Measurements from ENCODE around the gene SEPTIN5.

DNA sequence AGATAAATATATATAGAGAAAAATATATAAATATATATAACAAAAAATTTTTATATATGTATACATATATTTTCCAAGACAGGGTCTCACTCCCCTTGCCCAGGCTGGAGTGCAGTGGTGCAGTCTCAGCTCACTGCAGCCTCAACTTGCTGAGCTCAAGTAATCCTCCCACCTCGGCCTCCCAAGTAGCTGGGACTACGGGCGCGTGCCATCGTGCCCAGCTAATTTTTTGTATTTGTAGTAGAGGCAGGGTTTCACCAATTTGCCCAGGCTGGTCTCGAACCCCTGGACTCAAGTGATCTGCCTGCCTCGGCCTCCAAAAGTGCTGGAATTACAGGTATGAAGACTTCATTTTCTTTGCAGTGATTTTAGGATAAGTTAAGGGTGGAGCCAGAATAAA lies 38.9 kb upstream of the SEPTIN5 start:
- TF ChIP-seq, protein P1, sequence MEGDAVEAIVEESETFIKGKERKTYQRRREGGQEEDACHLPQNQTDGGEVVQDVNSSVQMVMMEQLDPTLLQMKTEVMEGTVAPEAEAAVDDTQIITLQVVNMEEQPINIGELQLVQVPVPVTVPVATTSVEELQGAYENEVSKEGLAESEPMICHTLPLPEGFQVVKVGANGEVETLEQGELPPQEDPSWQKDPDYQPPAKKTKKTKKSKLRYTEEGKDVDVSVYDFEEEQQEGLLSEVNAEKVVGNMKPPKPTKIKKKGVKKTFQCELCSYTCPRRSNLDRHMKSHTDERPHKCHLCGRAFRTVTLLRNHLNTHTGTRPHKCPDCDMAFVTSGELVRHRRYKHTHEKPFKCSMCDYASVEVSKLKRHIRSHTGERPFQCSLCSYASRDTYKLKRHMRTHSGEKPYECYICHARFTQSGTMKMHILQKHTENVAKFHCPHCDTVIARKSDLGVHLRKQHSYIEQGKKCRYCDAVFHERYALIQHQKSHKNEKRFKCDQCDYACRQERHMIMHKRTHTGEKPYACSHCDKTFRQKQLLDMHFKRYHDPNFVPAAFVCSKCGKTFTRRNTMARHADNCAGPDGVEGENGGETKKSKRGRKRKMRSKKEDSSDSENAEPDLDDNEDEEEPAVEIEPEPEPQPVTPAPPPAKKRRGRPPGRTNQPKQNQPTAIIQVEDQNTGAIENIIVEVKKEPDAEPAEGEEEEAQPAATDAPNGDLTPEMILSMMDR (IDR thresholded peaks at IDR 0.05) = no peak
- TF ChIP-seq POLR2AphosphoS5 (IDR thresholded peaks at IDR 0.05) = no peak

All from sigmoid colon (tissue), 4 donors.